ENCODE measurements around the gene YKT6.
"Not testable (repeated sequence)": the region's sequence is repeated elsewhere in the genome, so short reads cannot be mapped to it uniquely, and the experiment has no call there.

The YKT6 gene

GRCh38 chr7:44172803-44173424, 27.9 kb upstream of the YKT6 start:
- no peak for DNase-seq (ENCODE audit: low spot score)

GRCh38 chr7:44173911-44174693, 26.7 kb upstream of the YKT6 start:
- DNase-seq (ENCODE audit: low spot score): no peak

- not testable (repeated sequence) for DNase-seq (ENCODE audit: low spot score)
Observed at GRCh38 chr7:44174694-44174948, 26.2 kb upstream of the YKT6 start.

GRCh38 chr7:44175730-44176129, 25.0 kb upstream of the YKT6 start:
- DNase-seq (ENCODE audit: low spot score): no peak

- DNase-seq (ENCODE audit: low spot score): no peak
Observed at GRCh38 chr7:44176486-44176885, 24.3 kb upstream of the YKT6 start.

- DNase-seq (ENCODE audit: low spot score): no peak
Observed at GRCh38 chr7:44177570-44178131, 23.1 kb upstream of the YKT6 start.

- no peak for DNase-seq (ENCODE audit: low spot score)
Observed at GRCh38 chr7:44180631-44181030, 20.1 kb upstream of the YKT6 start.

GRCh38 chr7:44182827-44183226, 18.0 kb upstream of the YKT6 start:
- no peak for DNase-seq (ENCODE audit: low spot score)

- DNase-seq (ENCODE audit: low spot score): no peak
Observed at GRCh38 chr7:44183386-44183785, 17.4 kb upstream of the YKT6 start.

- no peak for DNase-seq (ENCODE audit: low spot score)
Observed at GRCh38 chr7:44184206-44184872, 16.4 kb upstream of the YKT6 start.

- DNase-seq (ENCODE audit: low spot score): no peak
Observed at GRCh38 chr7:44184873-44185446, 15.8 kb upstream of the YKT6 start.

GRCh38 chr7:44185729-44186128, 15.0 kb upstream of the YKT6 start:
- no peak for DNase-seq (ENCODE audit: low spot score)

- no peak for DNase-seq (ENCODE audit: low spot score)
Observed at GRCh38 chr7:44186736-44187135, 14.0 kb upstream of the YKT6 start.

GRCh38 chr7:44187636-44188416, 13.0 kb upstream of the YKT6 start:
- no peak for DNase-seq (ENCODE audit: low spot score)

- no peak for DNase-seq (ENCODE audit: low spot score)
Observed at GRCh38 chr7:44188480-44189225, 12.1 kb upstream of the YKT6 start.

- no peak for DNase-seq (ENCODE audit: low spot score)
Observed at GRCh38 chr7:44189286-44189992, 11.3 kb upstream of the YKT6 start, which contains the start of gene GCK. Gene GCK, minus strand, starts transcription at chr7:44189439. Its CDS starts 486 bp downstream, at chr7:44188953.

- DNase-seq (ENCODE audit: low spot score): no peak
Observed at GRCh38 chr7:44189993-44190872, 10.5 kb upstream of the YKT6 start.

GRCh38 chr7:44191171-44191570, 9.6 kb upstream of the YKT6 start:
- DNase-seq (ENCODE audit: low spot score): no peak

GRCh38 chr7:44193011-44193802, 7.6 kb upstream of the YKT6 start:
- peak; percentile 59 for DNase-seq (ENCODE audit: low spot score)

Measured in NAMALWA (cell line).